Lung (tissue), 12 donors: Measurements from ENCODE around the gene SRPRB. TPM values are rescaled to one million over a fixed set of nuclear protein-coding genes. Genes with fewer than 3 reads are reported as not detected.

Source experiments
- ATAC-seq: fragments of 200-7000 bp; cut with Tn5 transposase; one replicate; pipeline ENCODE4 v1.9.1; 2020; ENCODE audit warnings: moderate number of reproducible peaks; ENCODE audit not compliant: insufficient read depth, low FRiP score
- DNase-seq, 3 donors: peaks; one replicate each; pipeline ENCODE4 v3.0.0-alpha.2; 2013 to 2017
- H3K27ac ChIP-seq, 2 donors: one replicate each; pipeline ENCODE4 v1.5.1; 2013; ENCODE audit warnings: mild to moderate bottlenecking in 2 of 2, moderate library complexity in 2 of 2, control low read depth in 1 of 2, inconsistent platforms in 1 of 2, low read depth in 1 of 2, low read length in 1 of 2
- H3K27me3 ChIP-seq, 3 donors: one replicate each; pipeline ENCODE4 v1.5.1; 2013; ENCODE audit warnings: low read length in 2 of 3; ENCODE audit not compliant: control insufficient read depth in 3 of 3, insufficient read depth in 3 of 3
- H3K36me3 ChIP-seq, 4 donors: one replicate each; pipeline ENCODE4 v1.5.1; 2013; ENCODE audit warnings: low read length in 4 of 4, mild to moderate bottlenecking in 1 of 4, moderate library complexity in 1 of 4; ENCODE audit not compliant: control insufficient read depth in 4 of 4, insufficient read depth in 4 of 4
- H3K4me1 ChIP-seq, 5 donors: one replicate each; pipeline ENCODE4 v1.5.1; 2013; ENCODE audit warnings: low read length in 5 of 5, mild to moderate bottlenecking in 2 of 5, moderate library complexity in 1 of 5; ENCODE audit not compliant: control insufficient read depth in 5 of 5, insufficient read depth in 5 of 5
- H3K4me3 ChIP-seq: one replicate; pipeline ENCODE4 v1.5.1; 2013; ENCODE audit warnings: mild to moderate bottlenecking, control low read depth, moderate library complexity
- H3K9ac ChIP-seq, 2 donors: one replicate each; pipeline ENCODE4 v1.5.1; 2013; ENCODE audit warnings: low read length in 2 of 2, control low read depth in 1 of 2; ENCODE audit not compliant: insufficient read depth in 1 of 2
- H3K9me3 ChIP-seq, 4 donors: one replicate each; pipeline ENCODE4 v1.5.1; 2013; ENCODE audit warnings: low read length in 3 of 4, mild to moderate bottlenecking in 1 of 4, moderate library complexity in 1 of 4; ENCODE audit not compliant: control insufficient read depth in 4 of 4, insufficient read depth in 3 of 4
- WGBS, 2 donors: extraction: QIAGEN DNeasy Blood & Tissue Kit; methylation state at CpG; one replicate each; pipeline ENCODE4 v1.1.7; 2013; 5-methylcytosine and 5-hydroxymethylcytosine counted together
- polyA plus RNA-seq, 2 donors: library from polyadenylated mRNA; stranded (reverse); fragments of 200-250 nt; gene quantifications; one replicate each; pipeline ENCODE4 v1.2.1, GENCODE V29; 2013
- total RNA-seq, 2 donors: library from RNA; depleted of rRNA in 1 of 2; stranded (reverse); fragments of >200 nt in 1 of 2; gene quantifications; one replicate each; pipeline ENCODE4 v1.2.1, GENCODE V29; 2014 to 2021
- TF ChIP-seq, protein P1 (sequence below): IDR thresholded peaks from 2 replicates; pipeline ENCODE4 v1.5.1; 2012; ENCODE audit warnings: mild to moderate bottlenecking; ENCODE audit errors: control extremely low read depth, extremely low read depth
- donor health status: control.
- donor health status: control.
- donor health status: Bipolar disorder and iron deficiency.
- donor health status: healthy.
- donor health status: DM: yes; HTN: yes; CAD: no.

Gene SRPRB
- total and polyA plus RNA-seq, 4 donors, result 20.3 to 82.4 (median 39.3) TPM

DNA sequence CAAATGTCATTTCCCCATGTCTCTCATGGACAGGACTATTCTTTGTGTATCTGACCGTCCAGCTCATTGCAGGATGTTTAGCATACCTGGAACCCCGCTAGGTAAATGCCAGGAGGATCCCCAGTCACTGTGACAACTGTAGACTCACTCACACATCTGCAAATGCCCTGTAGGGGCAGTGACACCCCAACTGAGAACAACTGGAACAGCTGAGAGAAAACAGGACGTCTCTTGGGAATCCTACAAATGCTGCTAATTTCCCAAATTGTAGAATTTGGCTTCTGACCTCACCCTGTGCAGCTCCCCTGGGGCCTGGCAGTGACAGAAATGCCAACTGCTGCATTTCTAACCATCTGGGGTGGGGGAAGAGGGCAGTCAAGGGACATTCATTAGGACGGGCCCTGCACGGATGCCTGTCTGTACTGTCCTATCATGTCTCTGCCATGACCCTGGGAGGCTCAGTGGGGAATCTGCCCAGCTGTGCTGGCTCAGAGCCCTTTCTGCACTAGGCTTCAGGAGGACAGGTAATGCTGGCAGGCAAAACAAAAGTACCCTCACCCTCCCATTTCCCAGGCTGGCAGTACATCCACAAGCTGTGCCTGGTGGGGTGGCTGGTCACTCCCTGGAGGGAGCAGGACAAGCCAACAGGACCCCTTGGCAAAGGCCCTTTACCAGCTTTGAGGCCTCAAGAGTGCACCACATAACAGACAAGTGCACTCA lies 59.7 kb downstream of the SRPRB start:
- Histone ChIP-seq H3K4me1 (no peaks in the 10 kb centered on the region), H3K27ac (no peak overlapping the region), H3K4me3 (no peak overlapping the region), H3K27me3 (no peaks in the 10 kb centered on the region), H3K9ac (no peak overlapping the region), H3K36me3 (no peaks in the 10 kb centered on the region), H3K9me3 (peaks cover 0 to 2% (median 0%) of the 10 kb centered on the region in 4 donors)
- TF ChIP-seq, protein P1, sequence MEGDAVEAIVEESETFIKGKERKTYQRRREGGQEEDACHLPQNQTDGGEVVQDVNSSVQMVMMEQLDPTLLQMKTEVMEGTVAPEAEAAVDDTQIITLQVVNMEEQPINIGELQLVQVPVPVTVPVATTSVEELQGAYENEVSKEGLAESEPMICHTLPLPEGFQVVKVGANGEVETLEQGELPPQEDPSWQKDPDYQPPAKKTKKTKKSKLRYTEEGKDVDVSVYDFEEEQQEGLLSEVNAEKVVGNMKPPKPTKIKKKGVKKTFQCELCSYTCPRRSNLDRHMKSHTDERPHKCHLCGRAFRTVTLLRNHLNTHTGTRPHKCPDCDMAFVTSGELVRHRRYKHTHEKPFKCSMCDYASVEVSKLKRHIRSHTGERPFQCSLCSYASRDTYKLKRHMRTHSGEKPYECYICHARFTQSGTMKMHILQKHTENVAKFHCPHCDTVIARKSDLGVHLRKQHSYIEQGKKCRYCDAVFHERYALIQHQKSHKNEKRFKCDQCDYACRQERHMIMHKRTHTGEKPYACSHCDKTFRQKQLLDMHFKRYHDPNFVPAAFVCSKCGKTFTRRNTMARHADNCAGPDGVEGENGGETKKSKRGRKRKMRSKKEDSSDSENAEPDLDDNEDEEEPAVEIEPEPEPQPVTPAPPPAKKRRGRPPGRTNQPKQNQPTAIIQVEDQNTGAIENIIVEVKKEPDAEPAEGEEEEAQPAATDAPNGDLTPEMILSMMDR, result no peak
- ATAC-seq (no peak), DNase-seq (no peak)
- 73 to 83% methylated on average over 5 of the region's 5 CpGs for WGBS, 2 donors

DNA sequence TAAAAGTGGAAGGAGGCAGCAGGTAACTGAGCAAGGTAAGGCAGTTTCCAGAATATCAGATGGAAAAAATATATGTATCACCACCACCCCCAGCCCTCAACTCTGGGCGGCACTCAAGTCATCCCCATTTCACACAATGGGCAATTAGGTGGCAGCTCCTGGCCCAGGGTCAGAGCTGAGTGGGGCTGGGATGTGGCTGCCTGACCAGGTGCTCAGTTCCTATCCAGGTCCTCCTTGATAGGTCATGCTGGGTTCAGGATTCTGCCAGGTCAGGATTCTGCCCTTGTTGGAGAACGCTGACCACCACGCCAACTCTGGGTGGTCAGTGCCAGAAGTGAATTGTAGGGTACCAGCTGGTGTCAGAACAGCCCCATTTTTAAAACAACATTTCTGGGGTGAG lies 60.5 kb downstream of the SRPRB start:
- ATAC-seq (no peak), DNase-seq (no peak)
- H3K4me1 ChIP-seq, result no peaks in the 10 kb centered on the region
- peaks cover 0 to 2% (median 0%) of the 10 kb centered on the region in 4 donors for H3K9me3 ChIP-seq
- H3K27me3 ChIP-seq, result no peaks in the 10 kb centered on the region
- 99 to 100% methylated on average over 3 of the region's 3 CpGs for WGBS, 2 donors
- no peak overlapping the region for H3K27ac ChIP-seq
- TF ChIP-seq, protein P1, result no peak
- H3K36me3 ChIP-seq, result no peaks in the 10 kb centered on the region
- H3K4me3 ChIP-seq, result no peak overlapping the region
- H3K9ac ChIP-seq, result no peak overlapping the region

DNA sequence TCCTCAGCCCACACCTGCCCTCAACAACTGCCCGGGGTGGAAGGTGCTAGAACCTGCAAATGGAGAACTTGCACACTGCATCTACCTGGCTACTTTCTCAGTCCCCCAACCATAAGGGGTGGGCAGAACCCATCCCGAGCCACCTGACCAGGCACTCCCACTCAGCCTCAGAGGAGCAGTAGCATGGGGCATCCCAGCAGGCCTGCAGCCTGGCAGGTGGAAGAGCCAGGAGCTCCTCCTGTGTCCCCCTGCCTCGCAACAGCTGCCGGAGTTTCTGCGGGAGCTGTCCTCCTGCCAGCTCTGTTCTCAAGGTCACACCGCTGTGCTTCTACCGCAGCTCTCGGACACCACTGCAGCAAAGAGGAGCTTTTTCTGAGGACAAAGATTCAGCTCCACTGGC lies 62.6 kb downstream of the SRPRB start:
- DNase-seq, result no peak
- no peak overlapping the region for H3K4me3 ChIP-seq
- H3K9me3 ChIP-seq, result peaks cover 0 to 2% (median 0%) of the 10 kb centered on the region in 4 donors
- no peaks in the 10 kb centered on the region for H3K36me3 ChIP-seq
- ATAC-seq, result no peak
- no peak overlapping the region for H3K27ac ChIP-seq
- no peak overlapping the region for H3K9ac ChIP-seq
- WGBS, 2 donors, result 75 to 84% methylated on average over 8 of the region's 8 CpGs
- no peaks in the 10 kb centered on the region for H3K27me3 ChIP-seq
- no peaks in the 10 kb centered on the region for H3K4me1 ChIP-seq
- TF ChIP-seq, protein P1, result no peak
